Stimulated activated CD4-positive, alpha-beta T cell treated with anti-CD3 and anti-CD28 coated beads, Interleukin-12 subunit alpha, Interleukin-12 subunit beta, amount 100 ng/mL, for 24 hours (primary cell): ENCODE data around the gene UBR3.

Experiments used
- DNase-seq, 2 experiments: peaks; one replicate each; pipeline ENCODE4 v3.0.0-alpha.2; 2020; ENCODE audit warnings: low read depth in 2 of 2

UBR3 gene

DNA sequence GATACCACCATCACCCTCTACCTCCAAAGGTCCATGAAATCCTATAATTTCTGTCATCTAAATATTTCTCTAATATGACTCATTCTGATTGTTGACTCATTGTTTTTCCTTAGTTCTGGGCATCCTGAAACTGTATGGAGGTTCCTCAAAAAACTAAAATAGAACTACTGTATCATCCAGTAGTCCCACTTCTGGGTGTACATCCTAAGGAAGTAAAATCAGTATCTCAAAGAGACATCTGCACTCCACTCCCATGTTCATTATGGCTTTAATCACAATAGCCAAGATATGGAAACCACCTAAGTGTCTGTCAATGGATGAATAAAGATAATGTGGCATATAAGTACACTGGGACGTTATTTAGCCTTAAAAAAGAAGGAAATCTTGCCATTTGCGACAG is 224.9 kb downstream of the UBR3 start:
- DNase-seq = no peak

DNA sequence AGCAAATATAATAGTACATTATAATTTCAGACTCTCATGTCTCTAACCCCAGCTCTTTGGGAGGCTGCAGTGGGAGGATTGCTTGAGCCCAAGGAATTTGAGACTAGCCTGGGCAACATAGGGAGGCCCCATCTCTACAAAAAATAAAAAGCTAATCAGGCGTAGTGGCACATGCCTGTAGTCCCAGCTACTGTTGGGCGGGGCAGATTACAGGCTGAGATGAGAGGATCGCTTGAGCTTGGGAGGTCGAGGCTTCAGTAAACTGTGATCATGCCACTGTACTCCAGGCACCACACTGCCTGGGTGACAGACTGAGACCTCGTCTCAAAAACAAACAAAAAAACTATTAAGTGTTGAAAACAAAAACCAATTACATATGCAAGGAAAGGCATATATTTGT is 227.7 kb downstream of the UBR3 start:
- DNase-seq = no peak

- no peak for DNase-seq
Measured at GRCh38 chr2:170056900-170057299, 229.6 kb downstream of the UBR3 start.

DNA sequence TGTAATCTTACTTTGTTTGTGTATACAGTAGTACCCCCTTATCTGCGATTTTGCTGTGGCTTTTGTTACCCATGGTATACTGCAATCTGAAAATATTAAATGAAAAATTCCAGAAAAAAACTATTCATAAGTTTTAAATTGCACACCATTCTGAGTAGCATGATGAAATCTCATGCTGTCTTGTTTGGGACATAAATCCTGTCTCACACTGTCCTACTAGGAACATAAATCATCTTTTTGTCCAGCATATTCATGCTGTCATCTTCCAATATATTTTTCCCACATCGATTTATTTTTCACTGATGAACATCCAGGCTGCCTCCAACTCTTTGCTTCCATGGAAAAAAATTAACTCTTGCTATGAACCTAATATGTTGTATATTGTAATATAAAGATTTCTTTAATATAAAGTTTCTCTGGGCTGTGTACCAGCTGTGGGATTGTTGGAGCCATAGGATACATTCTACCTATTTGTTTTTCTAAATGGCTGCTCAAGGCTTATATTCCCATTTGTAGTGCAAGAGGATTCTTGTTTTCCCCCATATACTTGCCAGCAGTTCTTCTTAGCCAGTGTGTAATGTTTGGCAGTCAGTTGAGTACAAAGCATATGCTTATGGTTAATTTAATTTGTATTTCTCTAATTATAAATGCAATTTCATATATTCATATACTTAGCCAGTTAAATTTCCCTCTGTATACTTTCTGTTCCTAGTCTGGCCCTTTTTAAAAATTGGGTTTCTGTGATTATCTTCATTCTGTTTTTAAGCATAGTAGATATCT is 236.4 kb downstream of the UBR3 start:
- no peak for DNase-seq

- DNase-seq = no peak
Measured at GRCh38 chr2:170070778-170071177, 243.5 kb downstream of the UBR3 start.

GRCh38 chr2:170073288-170073687 is 246.0 kb downstream of the UBR3 start:
- no peak for DNase-seq

DNA sequence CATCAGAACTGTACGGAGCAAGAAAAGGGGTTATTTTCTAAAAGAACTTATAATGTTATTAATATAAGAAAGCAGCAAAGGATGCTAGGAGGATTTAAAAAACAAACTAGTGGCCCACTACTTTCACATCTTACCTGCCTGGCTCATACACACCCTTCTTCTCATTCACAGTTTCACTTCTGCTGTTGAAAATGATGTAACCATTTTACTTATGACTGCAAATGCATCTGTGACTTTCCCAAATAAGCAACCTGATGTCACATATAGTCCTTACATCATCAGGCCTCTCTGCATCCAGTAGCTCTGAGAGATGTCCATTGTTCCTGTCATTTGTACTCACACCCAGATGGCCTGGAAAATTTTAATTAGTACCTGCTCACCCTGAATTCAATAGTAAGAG is 248.9 kb downstream of the UBR3 start:
- DNase-seq = no peak

DNA sequence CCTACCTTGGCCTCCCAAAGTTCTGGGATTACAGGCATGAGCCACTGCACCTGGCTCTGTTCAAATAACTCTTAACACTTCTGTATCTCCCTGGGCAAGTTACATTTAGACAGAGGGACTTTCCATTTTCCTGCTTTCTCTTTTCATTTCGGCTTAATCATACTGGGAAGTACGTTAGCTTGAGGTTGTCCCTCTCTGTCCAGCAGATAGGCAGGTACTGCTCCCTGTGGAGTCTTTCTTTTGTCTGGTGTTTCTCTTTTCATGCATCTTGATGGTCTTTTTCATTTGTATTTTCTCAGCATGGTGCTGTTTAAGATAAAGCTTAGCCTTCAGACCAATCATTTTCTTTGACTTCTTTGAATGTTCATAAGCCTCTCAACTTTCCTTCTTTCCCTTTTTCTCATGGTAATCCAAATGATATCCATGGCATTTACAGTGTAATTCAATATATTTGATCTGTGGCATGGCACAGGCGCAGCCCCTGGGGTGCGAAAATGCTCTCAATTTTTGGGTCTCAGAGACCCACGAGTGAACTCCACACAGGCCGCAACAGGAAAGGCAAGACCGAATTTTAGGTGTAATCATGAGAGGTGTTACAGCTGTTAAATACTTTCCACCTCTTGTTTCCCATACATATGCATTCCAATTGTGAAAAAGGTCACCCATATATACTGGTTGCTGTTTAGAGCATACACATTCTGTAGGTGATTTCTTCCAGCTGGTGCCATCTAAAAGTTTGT is 250.7 kb downstream of the UBR3 start:
- DNase-seq = no peak

- DNase-seq = no peak
Measured at GRCh38 chr2:170084820-170085491, 257.7 kb downstream of the UBR3 start.

- no peak for DNase-seq
Measured at GRCh38 chr2:170086117-170086688, 258.9 kb downstream of the UBR3 start.

- DNase-seq = no peak
Measured at GRCh38 chr2:170086751-170087412, 259.6 kb downstream of the UBR3 start.

GRCh38 chr2:170087413-170087793 is 260.1 kb downstream of the UBR3 start:
- no peak for DNase-seq

DNA sequence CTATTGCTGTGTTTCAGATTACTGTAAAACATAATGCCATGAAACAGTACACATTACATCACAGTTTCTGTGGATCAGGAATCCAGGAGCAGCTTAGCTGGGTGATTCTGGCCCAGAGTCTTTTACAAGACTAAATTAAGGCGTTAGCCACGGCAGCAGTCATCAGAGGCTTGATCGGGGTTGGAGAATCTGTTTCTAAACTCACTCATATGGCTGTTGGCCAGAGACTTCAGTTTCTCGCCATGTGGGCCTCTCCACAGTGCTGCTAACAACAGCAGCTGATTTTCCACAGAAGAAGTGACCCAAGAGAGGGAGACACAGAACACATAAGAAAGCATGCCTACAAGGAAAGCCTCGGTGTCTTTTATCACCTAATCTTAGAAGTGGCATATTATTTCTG is 261.5 kb downstream of the UBR3 start:
- DNase-seq = no peak

DNA sequence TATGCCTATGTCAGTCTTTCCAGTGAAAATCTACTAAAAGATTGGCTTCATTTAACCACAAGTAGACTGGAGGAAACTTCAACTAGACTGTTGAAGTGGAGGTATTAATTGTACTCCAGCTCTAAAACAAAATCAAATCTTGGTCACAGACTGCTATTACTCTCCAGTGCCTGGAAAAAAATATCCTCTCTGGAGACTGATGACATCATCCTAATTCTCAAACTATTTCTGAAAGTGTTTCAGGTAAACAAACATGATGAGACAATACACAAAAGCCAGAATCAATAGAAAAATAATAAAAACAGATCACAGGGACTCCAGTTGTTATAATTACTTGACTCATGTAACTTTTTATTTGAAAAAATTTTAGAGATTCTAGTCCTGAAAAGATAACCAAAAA is 263.0 kb downstream of the UBR3 start:
- DNase-seq = no peak

- DNase-seq = no peak
Measured at GRCh38 chr2:170091436-170091835, 264.2 kb downstream of the UBR3 start.

DNA sequence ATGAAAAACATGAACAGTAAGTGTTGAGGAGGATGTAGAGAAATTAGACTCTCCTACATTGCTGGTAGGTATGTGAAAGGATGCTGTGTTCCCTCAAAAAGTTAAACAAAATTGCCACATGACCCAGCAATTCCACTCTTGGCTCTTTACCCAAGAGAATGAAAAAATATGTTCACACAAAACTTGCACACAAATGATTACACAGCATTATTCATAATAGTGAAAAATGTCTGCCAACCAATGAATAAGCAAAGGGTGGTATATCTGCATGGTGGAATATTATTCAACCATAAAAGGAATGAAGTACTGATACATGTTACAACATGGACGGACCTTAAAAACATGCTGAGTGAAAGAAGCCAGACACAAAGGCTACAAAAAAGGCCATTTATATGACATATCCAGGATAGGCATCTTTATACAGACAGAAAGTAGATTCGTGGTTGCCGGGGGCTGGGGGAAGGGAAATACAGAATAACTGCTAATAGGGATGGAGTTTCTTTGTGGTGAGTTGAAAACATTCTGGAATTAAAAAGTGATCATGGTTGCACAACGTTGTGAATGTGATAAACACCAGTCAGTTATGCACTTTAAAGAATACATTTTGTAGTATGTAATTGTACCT is 265.3 kb downstream of the UBR3 start:
- no peak for DNase-seq

DNA sequence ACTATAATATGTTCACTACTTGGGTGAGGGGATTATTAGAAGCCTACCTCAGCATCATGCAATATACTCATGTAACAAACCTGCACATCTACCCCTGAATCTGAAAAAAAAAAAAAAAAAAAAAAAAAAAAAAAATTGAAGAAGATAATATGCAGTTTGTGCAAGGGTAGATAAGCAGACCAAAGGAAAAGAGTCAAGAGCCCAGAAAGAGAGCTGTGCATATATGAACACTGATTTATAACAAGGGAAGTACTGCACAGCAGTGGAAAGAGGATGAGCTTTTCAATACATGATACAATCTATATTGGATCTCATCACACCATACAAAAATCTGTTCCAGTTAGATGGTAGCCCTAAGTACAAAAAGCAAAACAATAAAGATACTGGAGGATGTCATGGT is 268.1 kb downstream of the UBR3 start:
- no peak for DNase-seq

- DNase-seq = no peak
Measured at GRCh38 chr2:170098626-170099312, 271.5 kb downstream of the UBR3 start.

GRCh38 chr2:170101789-170102188 is 274.5 kb downstream of the UBR3 start:
- no peak for DNase-seq

DNA sequence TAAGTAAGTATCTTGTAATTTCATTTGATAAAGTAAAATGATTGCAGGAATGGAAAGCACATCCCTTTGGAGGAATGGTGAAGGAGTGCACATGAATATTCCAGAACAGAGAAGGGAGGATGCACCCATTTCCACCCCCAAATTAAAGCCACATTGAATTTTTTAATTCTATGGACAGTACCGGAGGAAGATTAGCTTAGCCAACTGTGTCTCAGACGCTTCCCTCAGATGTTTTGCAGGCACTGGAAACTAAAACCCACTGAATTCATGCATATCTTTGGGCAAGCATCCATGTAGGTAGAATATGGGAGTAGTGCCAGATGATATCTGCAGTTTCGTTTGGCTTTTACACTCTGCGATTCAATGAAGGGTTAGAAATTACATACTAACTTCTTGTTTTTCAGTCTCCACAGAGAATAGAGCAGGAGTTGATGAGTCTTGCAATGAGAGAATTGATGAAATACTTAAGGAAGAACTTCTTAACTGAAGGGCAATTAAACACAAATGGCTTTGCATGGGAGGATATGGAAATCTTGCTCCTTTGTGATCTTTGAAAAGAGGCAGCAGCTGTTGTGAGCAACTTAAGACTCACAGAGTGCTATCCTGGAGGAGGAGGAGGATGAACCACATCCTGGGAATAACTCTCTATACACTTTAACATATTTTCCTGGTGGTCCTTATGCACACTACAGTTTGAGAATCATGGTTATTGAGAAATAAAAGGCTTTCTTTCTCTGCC is 279.0 kb downstream of the UBR3 start:
- no peak for DNase-seq
